H1 (cell line): ENCODE data around the gene ITGA4.

Experiments used
- CBX5 ChIP-seq: fragments of 300-800, 300-1000 bp; sonication (generic); IDR thresholded peaks from 2 replicates; pipeline ENCODE4 v1.7.1; 2016; ENCODE audit warnings: antibody characterized with exemption, low read length, low read depth
- EZH2 ChIP-seq: fragments of 200-600 bp; sonication (generic); IDR thresholded peaks from 2 replicates; pipeline ENCODE4 v1.7.1; 2012; ENCODE audit warnings: low read depth, mild to moderate bottlenecking, moderate library complexity, low read length, inconsistent platforms; ENCODE audit not compliant: severe bottlenecking
- SP1 ChIP-seq: IDR thresholded peaks from 2 replicates; pipeline ENCODE4 v1.6.1; 2011; ENCODE audit warnings: low read depth, low read length
- TBP ChIP-seq: IDR thresholded peaks from 2 replicates; pipeline ENCODE4 v1.6.1; 2011; ENCODE audit warnings: low read depth, low read length, improper control_type of control experiment
- TF ChIP-seq, protein P1 (sequence below), 3 experiments: IDR thresholded peaks; 1 replicate in 2 of 3; 2 replicates in 1 of 3; pipeline versions ENCODE4 v1.5.1 to v1.6.1; 2011; ENCODE audit warnings: low read length in 3 of 3, mild to moderate bottlenecking in 3 of 3, inconsistent platforms in 2 of 3, low read depth in 1 of 3, moderate library complexity in 1 of 3; ENCODE audit not compliant: insufficient read depth in 1 of 3; ENCODE audit errors: control extremely low read depth in 1 of 3

DNA sequence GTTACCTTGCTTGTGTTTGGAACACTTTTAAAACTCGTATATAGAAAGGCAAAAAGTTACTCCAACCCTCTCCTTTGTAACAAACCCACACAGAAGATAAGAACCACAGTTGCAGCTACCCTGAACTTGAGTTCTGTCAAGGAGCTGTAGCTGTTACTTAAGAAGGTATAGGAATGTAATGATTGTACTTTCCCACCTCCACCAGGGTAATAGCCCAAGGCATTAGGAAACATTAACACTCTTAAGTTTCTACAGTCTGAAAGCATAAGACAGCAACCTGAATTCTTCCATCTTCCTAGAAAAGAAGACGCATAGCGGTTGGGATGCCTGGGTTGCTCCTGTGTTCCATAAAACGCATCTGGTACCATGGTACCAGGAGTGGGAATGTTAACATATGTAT is 43.0 kb downstream of the ITGA4 start:
- TF ChIP-seq SP1 (no peak), EZH2 (no peak), TBP (no peak), CBX5 (no peak)
- TF ChIP-seq, protein P1, sequence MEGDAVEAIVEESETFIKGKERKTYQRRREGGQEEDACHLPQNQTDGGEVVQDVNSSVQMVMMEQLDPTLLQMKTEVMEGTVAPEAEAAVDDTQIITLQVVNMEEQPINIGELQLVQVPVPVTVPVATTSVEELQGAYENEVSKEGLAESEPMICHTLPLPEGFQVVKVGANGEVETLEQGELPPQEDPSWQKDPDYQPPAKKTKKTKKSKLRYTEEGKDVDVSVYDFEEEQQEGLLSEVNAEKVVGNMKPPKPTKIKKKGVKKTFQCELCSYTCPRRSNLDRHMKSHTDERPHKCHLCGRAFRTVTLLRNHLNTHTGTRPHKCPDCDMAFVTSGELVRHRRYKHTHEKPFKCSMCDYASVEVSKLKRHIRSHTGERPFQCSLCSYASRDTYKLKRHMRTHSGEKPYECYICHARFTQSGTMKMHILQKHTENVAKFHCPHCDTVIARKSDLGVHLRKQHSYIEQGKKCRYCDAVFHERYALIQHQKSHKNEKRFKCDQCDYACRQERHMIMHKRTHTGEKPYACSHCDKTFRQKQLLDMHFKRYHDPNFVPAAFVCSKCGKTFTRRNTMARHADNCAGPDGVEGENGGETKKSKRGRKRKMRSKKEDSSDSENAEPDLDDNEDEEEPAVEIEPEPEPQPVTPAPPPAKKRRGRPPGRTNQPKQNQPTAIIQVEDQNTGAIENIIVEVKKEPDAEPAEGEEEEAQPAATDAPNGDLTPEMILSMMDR (IDR thresholded peaks at IDR 0.05; ENCODE audit: control extremely low read depth in 1 of 3, insufficient read depth in 1 of 3, low read depth in 1 of 3, low read length in 3 of 3) = no peak
